ENCODE data around the gene FLAD1. TPM values are rescaled to one million over a fixed set of nuclear protein-coding genes. Genes with fewer than 3 reads are reported as not detected.

Gene FLAD1
- total RNA-seq, 2 experiments from 2014 or later, result 16.7 to 19.4 TPM

GRCh38 chr1:154952664-154953063 is 30.5 kb upstream of the FLAD1 start:
- POLR2A ChIA-PET, result interaction anchor here (0.9 to 6.6 kb wide), 8 partner anchors 9 to 220 kb away, joined by 4 to 72 read pairs (median 6); partner anchors contain the start of genes FLAD1, KRTCAP2, PYGO2 and ZBTB7B
- Mint-ChIP-seq H3K4me3 (peak overlapping the region; percentile 95), H3K27ac (peak overlapping the region; percentile 96), H3K4me1 (ENCODE audit: low read depth) (peaks cover 64% of the 10 kb centered on the region), H3K9me3 (no peaks in the 10 kb centered on the region), H3K27me3 (no peaks in the 10 kb centered on the region), H3K36me3 (ENCODE audit: low read depth) (peaks cover 68% of the 10 kb centered on the region)
- peaks cover 52% of the 10 kb centered on the region for H3K36me3 ChIP-seq (ENCODE audit: insufficient read depth, low read length)
- H3K27ac ChIP-seq (ENCODE audit: low read depth in 1 of 2, low read length in 2 of 2), result peak overlapping the region; percentile 100
- DNase-seq (peak in 2 of 14 experiments; percentile 32 to 35), ATAC-seq (ENCODE audit: poor library complexity) (no peak)
- no peaks in the 10 kb centered on the region for H3K27me3 ChIP-seq (ENCODE audit: control insufficient read depth in 1 of 2, insufficient read depth in 2 of 2, low read length in 2 of 2)
- H3K9me3 ChIP-seq (ENCODE audit: control insufficient read depth in 1 of 2, insufficient read depth in 1 of 2, low read length in 2 of 2), result no peaks in the 10 kb centered on the region
- CTCF ChIA-PET, result interaction anchor here (0.8 to 5.3 kb wide), 8 partner anchors 8 to 132 kb away, joined by 3 to 38 read pairs (median 4); partner anchors contain the start of genes FLAD1, PMVK and PYGO2
- H3K4me3 ChIP-seq (ENCODE audit: low read length), result peak overlapping the region; percentile 69
- H3K4me1 ChIP-seq (ENCODE audit: insufficient read depth, low read length), result peaks cover 97% of the 10 kb centered on the region
- intact Hi-C loops (cut with DNase I, micrococcal nuclease), result loop anchor here in 1 of 2 experiments (10.0 kb wide), 1 partner anchor 132 kb away; no protein-coding TSS in a partner anchor
- TF ChIP-seq CTCF (IDR thresholded peaks at IDR 0.05), result no peak

- Mint-ChIP-seq H3K36me3 (ENCODE audit: low read depth) (peaks cover 68% of the 10 kb centered on the region), H3K27me3 (no peaks in the 10 kb centered on the region), H3K4me1 (ENCODE audit: low read depth) (peaks cover 62% of the 10 kb centered on the region), H3K27ac (peak overlapping the region; percentile 96), H3K9me3 (no peaks in the 10 kb centered on the region), H3K4me3 (peak overlapping the region; percentile 95)
- CTCF ChIA-PET, result interaction anchor here (2.9 to 5.3 kb wide), 3 partner anchors 17 to 63 kb away, joined by 15 to 62 read pairs (median 38); partner anchors contain the start of genes CKS1B and PMVK
- Histone ChIP-seq H3K4me1 (ENCODE audit: insufficient read depth, low read length) (peaks cover 95% of the 10 kb centered on the region), H3K4me3 (ENCODE audit: low read length) (peak overlapping the region; percentile 69), H3K36me3 (ENCODE audit: insufficient read depth, low read length) (peaks cover 52% of the 10 kb centered on the region), H3K27ac (ENCODE audit: low read depth in 1 of 2, low read length in 2 of 2) (peak overlapping the region; percentile 100), H3K27me3 (ENCODE audit: control insufficient read depth in 1 of 2, insufficient read depth in 2 of 2, low read length in 2 of 2) (no peaks in the 10 kb centered on the region), H3K9me3 (ENCODE audit: control insufficient read depth in 1 of 2, insufficient read depth in 1 of 2, low read length in 2 of 2) (no peaks in the 10 kb centered on the region)
- ATAC-seq (ENCODE audit: poor library complexity), result no peak
- intact Hi-C loops (cut with DNase I, micrococcal nuclease), result loop anchor here in 1 of 2 experiments (2.0 to 10.0 kb wide), 3 partner anchors 29 to 131 kb away; partner anchors contain the start of gene FLAD1
- TF ChIP-seq CTCF (IDR thresholded peaks at IDR 0.05), result no peak
- DNase-seq, result peak in 2 of 14 experiments; percentile 30 to 48
- POLR2A ChIA-PET, result interaction anchor here (2.3 to 6.6 kb wide), 3 partner anchors 22 to 64 kb away, joined by 7 to 72 read pairs (median 28); partner anchors contain the start of gene ZBTB7B
Measured at GRCh38 chr1:154953611-154954038, 29.5 kb upstream of the FLAD1 start.

GRCh38 chr1:154954541-154954940 is 28.6 kb upstream of the FLAD1 start:
- H3K4me3 Mint-ChIP-seq, result peak overlapping the region; percentile 95
- ATAC-seq (ENCODE audit: poor library complexity) (no peak), DNase-seq (no peak)
- H3K4me1 ChIP-seq (ENCODE audit: insufficient read depth, low read length), result peaks cover 96% of the 10 kb centered on the region
- peak overlapping the region; percentile 96 for H3K27ac Mint-ChIP-seq
- ChIA-PET POLR2A (interaction anchor here (0.7 to 6.6 kb wide), 19 partner anchors 10 to 490 kb away, joined by 3 to 72 read pairs (median 5); partner anchors contain the start of genes ADAM15, ADAR, CKS1B and FLAD1), CTCF (interaction anchor here (0.6 to 5.3 kb wide), 9 partner anchors 18 to 218 kb away, joined by 3 to 62 read pairs (median 9); partner anchors contain the start of genes CKS1B, KRTCAP2 and PMVK)
- no peaks in the 10 kb centered on the region for H3K27me3 ChIP-seq (ENCODE audit: control insufficient read depth in 1 of 2, insufficient read depth in 2 of 2, low read length in 2 of 2)
- peak overlapping the region; percentile 69 for H3K4me3 ChIP-seq (ENCODE audit: low read length)
- peaks cover 58% of the 10 kb centered on the region for H3K4me1 Mint-ChIP-seq (ENCODE audit: low read depth)
- H3K9me3 ChIP-seq (ENCODE audit: control insufficient read depth in 1 of 2, insufficient read depth in 1 of 2, low read length in 2 of 2), result no peaks in the 10 kb centered on the region
- H3K27ac ChIP-seq (ENCODE audit: low read depth in 1 of 2, low read length in 2 of 2), result peak overlapping the region; percentile 100
- TF ChIP-seq CTCF (IDR thresholded peaks at IDR 0.05), result no peak
- intact Hi-C loops (cut with DNase I, micrococcal nuclease), result loop anchor here in 1 of 2 experiments (2.0 to 10.0 kb wide), 3 partner anchors 28 to 130 kb away; partner anchors contain the start of gene FLAD1
- peaks cover 60% of the 10 kb centered on the region for H3K36me3 Mint-ChIP-seq (ENCODE audit: low read depth)
- H3K9me3 Mint-ChIP-seq, result no peaks in the 10 kb centered on the region
- no peaks in the 10 kb centered on the region for H3K27me3 Mint-ChIP-seq
- H3K36me3 ChIP-seq (ENCODE audit: insufficient read depth, low read length), result peaks cover 52% of the 10 kb centered on the region

Measured in CD4-positive, alpha-beta T cell (primary cell).